Endothelial cell of umbilical vein (primary cell): ENCODE measurements around the gene SLC25A21. TPM values are rescaled to one million over a fixed set of nuclear protein-coding genes. Genes with fewer than 3 reads are reported as not detected.

Experiments used
- BruUV-seq: library from RNA; stranded (reverse); fragments of 400-500 nt; replicated peaks from 2 replicates; lab custom pipeline; 2021; lab: Mats Ljungman, UMichigan
- CTCF ChIA-PET: fragments of 300-600, 350-600 bp; sonication (Branson Sonifier 250); formaldehyde crosslinking; loops from one replicate; lab custom pipeline; 2021; ENCODE audit warnings: antibody characterized with exemption, inconsistent platforms; lab: Charles Lee
- POLR2A ChIA-PET: fragments of 300-600, 350-600 bp; sonication (Branson Sonifier 250); formaldehyde crosslinking; loops from one replicate; lab custom pipeline; 2021; ENCODE audit warnings: antibody characterized with exemption, inconsistent platforms; lab: Charles Lee
- DNase-seq: peaks from one replicate; pipeline ENCODE4 v3.0.0-alpha.2; 2011; ENCODE audit warnings: low read depth, low spot score
- FAIRE-seq: peaks from 2 replicates; lab custom pipeline; 2011; peaks lifted over from hg19 to GRCh38; lab: Jason Lieb, UNC
- H2AFZ ChIP-seq: 2 replicates; pipeline ENCODE4 v1.6.0; 2012; ENCODE audit warnings: low read depth, low read length, control low read depth, inconsistent platforms
- H3K27ac ChIP-seq: 2 replicates; pipeline ENCODE4 v1.5.1; 2011; ENCODE audit warnings: low read depth, mild to moderate bottlenecking, control low read depth, low read length, moderate library complexity; ENCODE audit not compliant: insufficient read depth
- H3K27me3 ChIP-seq, 2 experiments: 2 replicates each; pipeline versions ENCODE4 v1.6.0 to v1.6.1; 2011; ENCODE audit warnings: low read length in 2 of 2, mixed read lengths in 1 of 2; ENCODE audit not compliant: control insufficient read depth in 2 of 2, insufficient read depth in 2 of 2
- H3K36me3 ChIP-seq, 2 experiments: 2 replicates in 1 of 2; 3 replicates in 1 of 2; pipeline ENCODE4 v1.5.1; 2011; ENCODE audit warnings: low read length in 2 of 2, mild to moderate bottlenecking in 1 of 2, moderate library complexity in 1 of 2; ENCODE audit not compliant: control insufficient read depth in 2 of 2, insufficient read depth in 2 of 2; ENCODE audit errors: extremely low read depth in 1 of 2
- H3K4me1 ChIP-seq: 3 replicates; pipeline ENCODE4 v1.5.1; 2011; ENCODE audit warnings: mild to moderate bottlenecking, low read length; ENCODE audit not compliant: control insufficient read depth, insufficient read depth; ENCODE audit errors: extremely low read depth
- H3K4me2 ChIP-seq: 2 replicates; pipeline ENCODE4 v1.6.1; 2011; ENCODE audit warnings: low read length, control low read depth, mixed read lengths; ENCODE audit not compliant: insufficient read depth
- H3K4me3 ChIP-seq, 3 experiments: fragments of 200-600 bp in 1 of 3; sonication (generic), shearing (Covaris generic) in 1 of 3; replicated peaks in 1 of 3; 2 replicates each; pipeline ENCODE4 v1.5.1; 2011 to 2016; ENCODE audit warnings: control low read depth in 3 of 3, low read length in 3 of 3, mild to moderate bottlenecking in 2 of 3, inconsistent platforms in 1 of 3, low read depth in 1 of 3, moderate library complexity in 1 of 3; ENCODE audit not compliant: insufficient read depth in 1 of 3
- H3K79me2 ChIP-seq: 2 replicates; pipeline ENCODE4 v1.6.0; 2012; ENCODE audit warnings: low read length, inconsistent platforms; ENCODE audit not compliant: control insufficient read depth, insufficient read depth
- H3K9ac ChIP-seq: replicated peaks from 2 replicates; pipeline ENCODE3; 2011; ENCODE audit warnings: low read length, control low read depth; ENCODE audit not compliant: insufficient read depth; ENCODE audit errors: extremely low read depth
- H3K9me1 ChIP-seq: replicated peaks from 3 replicates; pipeline ENCODE4 v1.6.0; 2011; ENCODE audit warnings: mild to moderate bottlenecking, low read length; ENCODE audit not compliant: control insufficient read depth, insufficient read depth; ENCODE audit errors: extremely low read depth
- H3K9me3 ChIP-seq: replicated peaks from 2 replicates; pipeline ENCODE4 v1.5.1; 2012; ENCODE audit warnings: low read length, inconsistent platforms; ENCODE audit not compliant: control insufficient read depth, insufficient read depth
- H4K20me1 ChIP-seq: replicated peaks from 2 replicates; pipeline ENCODE3; 2011; ENCODE audit warnings: mild to moderate bottlenecking, low read length; ENCODE audit not compliant: control insufficient read depth, insufficient read depth; ENCODE audit errors: extremely low read depth
- CTCF ChIP-seq, 2 donors: IDR thresholded peaks; 1 replicate in 1 of 2; 2 replicates in 1 of 2; pipeline ENCODE4 v1.5.1; 2011; ENCODE audit warnings: low read length in 2 of 2, mild to moderate bottlenecking in 2 of 2, moderate library complexity in 2 of 2, control low read depth in 1 of 2, inconsistent platforms in 1 of 2, low read depth in 1 of 2; ENCODE audit not compliant: insufficient read depth in 1 of 2; ENCODE audit errors: extremely low read depth in 1 of 2
- EZH2 ChIP-seq: IDR thresholded peaks from 2 replicates; pipeline ENCODE4 v1.6.1; 2012; ENCODE audit warnings: borderline replicate concordance, low read depth, mild to moderate bottlenecking, moderate library complexity, low read length, inconsistent platforms; ENCODE audit not compliant: severe bottlenecking
- FOS ChIP-seq: IDR thresholded peaks from 2 replicates; pipeline ENCODE4 v1.6.1; 2011; ENCODE audit warnings: mild to moderate bottlenecking, low read length, moderate library complexity, borderline replicate concordance; ENCODE audit not compliant: insufficient read depth
- GATA2 ChIP-seq: IDR thresholded peaks from 2 replicates; pipeline ENCODE4 v1.7.0; 2011; ENCODE audit warnings: low read depth, mild to moderate bottlenecking, moderate library complexity, mixed read lengths, low read length; ENCODE audit not compliant: insufficient read length, insufficient read depth
- JUN ChIP-seq: IDR thresholded peaks from 2 replicates; pipeline ENCODE4 v1.6.1; 2011; ENCODE audit warnings: borderline replicate concordance, low read depth; ENCODE audit not compliant: insufficient read length, insufficient read depth
- MAX ChIP-seq: IDR thresholded peaks from 2 replicates; pipeline ENCODE4 v1.6.1; 2011; ENCODE audit not compliant: insufficient read depth, insufficient read length
- MYC ChIP-seq: IDR thresholded peaks from one replicate; pipeline ENCODE4 v1.6.1; 2011; ENCODE audit warnings: mild to moderate bottlenecking, low read depth, low read length
- POLR2A ChIP-seq: IDR thresholded peaks from 2 replicates; pipeline ENCODE4 v1.6.1; 2012; ENCODE audit warnings: low read depth, mild to moderate bottlenecking, control low read depth, low read length
- POLR2AphosphoS5 ChIP-seq: IDR thresholded peaks from 2 replicates; pipeline ENCODE4 v1.6.1; 2012; ENCODE audit warnings: low read depth, mild to moderate bottlenecking, control low read depth, low read length, moderate library complexity; ENCODE audit not compliant: insufficient read depth
- dilution Hi-C: fragments of 300-500 bp; cut with MboI; formaldehyde crosslinking; loops from one replicate; pipeline ENCODE4 v1.15.0; 2019; ENCODE audit warnings: low sequenced_read_pairs; ENCODE audit not compliant: extremely low pct_ligation_motif_present
- intact Hi-C: fragments of 100-400 bp; cut with micrococcal nuclease; formaldehyde crosslinking; loops from one replicate; pipeline ENCODE4 v1.10.0; 2022
- polyA plus RNA-seq, 4 experiments: library from polyadenylated mRNA; depleted of rRNA in 3 of 4; stranded (reverse) in 3 of 4; unstranded in 1 of 4; fragments of >200 nt; gene quantifications; 2 replicates each; pipeline versions ENCODE4 v1.2.1 to v1.2.3, GENCODE V29; 2011 to 2012; ENCODE audit warnings: missing spikeins in 1 of 4
- total RNA-seq: library from RNA; stranded (reverse); gene quantifications from 2 replicates; pipeline ENCODE4 v1.2.3, GENCODE V29; 2021

Gene SLC25A21
- total and polyA plus RNA-seq, 2 donors (not counting 3 experiments of a cell fraction or from before 2014, with no cell fraction given): 0.98 to 1.4 TPM

DNA sequence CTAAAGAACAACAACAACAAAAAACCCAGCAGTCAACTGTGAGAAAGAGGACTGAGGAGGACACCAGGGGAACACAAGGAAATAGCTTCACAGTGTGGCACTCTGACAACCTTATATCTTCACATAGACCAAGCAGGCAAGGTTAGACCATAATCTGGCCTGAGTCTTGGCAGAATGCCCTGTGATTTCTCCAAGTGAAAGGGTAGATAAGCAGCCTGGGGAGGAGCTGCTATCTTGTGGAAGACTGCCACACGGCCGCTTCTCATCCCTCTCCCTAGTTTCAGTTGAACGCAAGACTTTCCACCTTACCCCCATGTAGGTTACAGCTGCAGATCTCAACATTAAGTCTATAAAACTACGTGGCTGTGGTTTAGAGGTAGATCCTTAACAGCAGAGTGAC, 3.7 kb downstream of the SLC25A21 start:
- DNase-seq: no peak
- ChIA-PET CTCF (interaction anchor here (1.0 to 3.8 kb wide), 2 partner anchors 18 to 61 kb away, joined by 3 to 20 read pairs; no protein-coding TSS in a partner anchor), POLR2A (no interaction called here)
- Histone ChIP-seq H2AFZ (no peak overlapping the region), H3K9ac (no peak overlapping the region), H3K27me3 (peaks cover 0 to 3% of the 10 kb centered on the region in 2 experiments), H4K20me1 (no peaks in the 10 kb centered on the region), H3K9me3 (no peaks in the 10 kb centered on the region), H3K4me3 (no peak overlapping the region), H3K36me3 (no peaks in the 10 kb centered on the region), H3K9me1 (no peaks in the 10 kb centered on the region), H3K4me2 (no peak overlapping the region), H3K27ac (no peak overlapping the region), H3K4me1 (peaks cover 12% of the 10 kb centered on the region), H3K79me2 (no peaks in the 10 kb centered on the region)
- no peak for TF ChIP-seq JUN
- no peak for TF ChIP-seq POLR2AphosphoS5
- TF ChIP-seq MYC: no peak
- TF ChIP-seq POLR2A: no peak
- BruUV-seq: no TSS peak
- dilution Hi-C loops: no loop called here
- FAIRE-seq: no peak
- intact Hi-C loops: no loop called here

- H4K20me1 ChIP-seq: no peaks in the 10 kb centered on the region
- dilution Hi-C loops (no loop called here), intact Hi-C loops (no loop called here)
- no peak overlapping the region for H3K27ac ChIP-seq
- no peak overlapping the region for H2AFZ ChIP-seq
- no peak overlapping the region for H3K4me3 ChIP-seq
- no peaks in the 10 kb centered on the region for H3K9me1 ChIP-seq
- H3K79me2 ChIP-seq: no peaks in the 10 kb centered on the region
- no peak overlapping the region for H3K4me2 ChIP-seq
- no TSS peak for BruUV-seq
- POLR2A ChIA-PET: no interaction called here
- no peak for DNase-seq
- H3K4me1 ChIP-seq: peaks cover 3% of the 10 kb centered on the region
- TF ChIP-seq FOS: no peak
- no peak for TF ChIP-seq MYC
- TF ChIP-seq CTCF (IDR thresholded peaks at IDR 0.05; ENCODE audit: extremely low read depth in 1 of 2, insufficient read depth in 1 of 2, low read depth in 1 of 2, low read length in 2 of 2): no peak
- TF ChIP-seq MAX: no peak
- TF ChIP-seq JUN: no peak
- TF ChIP-seq EZH2: no peak
- TF ChIP-seq GATA2: no peak
- TF ChIP-seq POLR2AphosphoS5: no peak
- no peak for TF ChIP-seq POLR2A
- peaks cover 0 to 3% of the 10 kb centered on the region in 2 experiments for H3K27me3 ChIP-seq
- CTCF ChIA-PET: interaction anchor here (0.9 to 3.8 kb wide), 4 partner anchors 15 to 65 kb away, joined by 3 to 20 read pairs (median 4); no protein-coding TSS in a partner anchor
- H3K9me3 ChIP-seq: no peaks in the 10 kb centered on the region
- H3K9ac ChIP-seq: no peak overlapping the region
- FAIRE-seq: no peak
- H3K36me3 ChIP-seq: no peaks in the 10 kb centered on the region
Measured at GRCh38 chr14:37167151-37168047, 5.0 kb downstream of the SLC25A21 start.
